Parathyroid adenoma (tissue), 2 donors: Measurements from ENCODE around the gene CD53.
"Not testable (repeated sequence)": the region's sequence is repeated elsewhere in the genome, so short reads cannot be mapped to it uniquely, and the experiment has no call there.

Experiments used
- H2AFZ ChIP-seq: fragments of 300-600 bp; sonication (generic); one replicate; pipeline ENCODE4 v1.7.0; 2017; ENCODE audit warnings: antibody characterized with exemption, mild to moderate bottlenecking
- H3K27ac ChIP-seq: fragments of 300-600 bp; sonication (generic); one replicate; pipeline ENCODE4 v1.7.0; 2017
- H3K27me3 ChIP-seq: fragments of 300-600 bp; sonication (generic); one replicate; pipeline ENCODE4 v1.7.0; 2017; ENCODE audit warnings: low read length; ENCODE audit not compliant: control insufficient read depth, insufficient read depth
- H3K36me3 ChIP-seq: fragments of 300-600 bp; sonication (generic); one replicate; pipeline ENCODE4 v1.7.0; 2017; ENCODE audit warnings: low read length; ENCODE audit not compliant: control insufficient read depth, insufficient read depth
- H3K4me1 ChIP-seq: fragments of 300-600 bp; sonication (generic); one replicate; pipeline ENCODE4 v1.7.0; 2017; ENCODE audit warnings: control low read depth
- H3K4me2 ChIP-seq: fragments of 300-600 bp; sonication (generic); one replicate; pipeline ENCODE4 v1.7.0; 2017; ENCODE audit warnings: low read length
- H3K4me3 ChIP-seq: fragments of 300-600 bp; sonication (generic); one replicate; pipeline ENCODE4 v1.7.0; 2017; ENCODE audit warnings: low read depth, low read length
- H3K79me2 ChIP-seq: fragments of 300-600 bp; sonication (generic); one replicate; pipeline ENCODE4 v1.7.0; 2017; ENCODE audit warnings: control low read depth
- H3K9ac ChIP-seq: fragments of 300-600 bp; sonication (generic); one replicate; pipeline ENCODE4 v1.7.0; 2017; ENCODE audit warnings: mild to moderate bottlenecking
- H3K9me3 ChIP-seq: fragments of 300-600 bp; sonication (generic); one replicate; pipeline ENCODE4 v1.7.0; 2017; ENCODE audit warnings: low read length; ENCODE audit not compliant: control insufficient read depth
- CTCF ChIP-seq: fragments of 300-600 bp; sonication (generic); IDR thresholded peaks from one replicate; pipeline ENCODE4 v1.7.0; 2017; ENCODE audit warnings: antibody characterized with exemption, mild to moderate bottlenecking
- donor health status: primary hyperparathyroidism.

Gene CD53

GRCh38 chr1:110918016-110918415 lies 45.1 kb downstream of the CD53 start:
- Histone ChIP-seq H2AFZ (no peak overlapping the region), H3K27me3 (no peaks in the 10 kb centered on the region), H3K4me3 (no peak overlapping the region), H3K36me3 (no peaks in the 10 kb centered on the region), H3K27ac (no peak overlapping the region), H3K9ac (no peak overlapping the region), H3K4me2 (no peak overlapping the region), H3K79me2 (no peaks in the 10 kb centered on the region), H3K9me3 (no peaks in the 10 kb centered on the region), H3K4me1 (no peaks in the 10 kb centered on the region)
- TF ChIP-seq CTCF, result no peak

DNA sequence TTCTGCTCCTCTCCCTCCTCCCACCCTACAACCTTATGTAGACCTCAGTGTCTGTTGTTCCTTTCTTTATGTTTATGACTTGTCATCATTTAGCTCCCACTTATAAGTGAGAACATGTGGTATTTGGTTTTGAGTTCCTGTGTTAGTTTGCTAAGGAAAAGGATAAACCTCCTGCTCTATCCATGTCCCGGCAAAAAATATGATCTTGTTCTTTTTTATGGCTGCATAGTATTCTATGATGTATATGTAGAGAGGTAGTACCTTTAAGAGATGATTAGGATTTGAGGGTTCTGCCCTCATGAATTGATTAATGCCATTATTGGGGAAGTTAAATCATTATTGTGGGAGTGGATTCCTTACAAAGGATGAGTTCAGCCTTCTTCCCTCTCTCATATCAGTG lies 49.0 kb downstream of the CD53 start:
- Histone ChIP-seq H3K9ac (no peak overlapping the region), H3K79me2 (no peaks in the 10 kb centered on the region), H3K27me3 (no peaks in the 10 kb centered on the region), H3K36me3 (no peaks in the 10 kb centered on the region), H3K27ac (no peak overlapping the region), H3K9me3 (no peaks in the 10 kb centered on the region), H3K4me1 (no peaks in the 10 kb centered on the region), H2AFZ (no peak overlapping the region), H3K4me2 (no peak overlapping the region), H3K4me3 (no peak overlapping the region)
- no peak for TF ChIP-seq CTCF

GRCh38 chr1:110927484-110928075 lies 54.6 kb downstream of the CD53 start:
- Histone ChIP-seq H3K27me3 (no peaks in the 10 kb centered on the region), H3K9me3 (no peaks in the 10 kb centered on the region), H3K4me3 (no peak overlapping the region), H3K36me3 (no peaks in the 10 kb centered on the region), H3K9ac (no peak overlapping the region), H3K4me1 (no peaks in the 10 kb centered on the region), H3K79me2 (no peaks in the 10 kb centered on the region), H3K4me2 (no peak overlapping the region), H3K27ac (no peak overlapping the region), H2AFZ (no peak overlapping the region)
- TF ChIP-seq CTCF, result no peak

GRCh38 chr1:110928191-110928590 lies 55.2 kb downstream of the CD53 start:
- no peak overlapping the region for H2AFZ ChIP-seq
- no peaks in the 10 kb centered on the region for H3K27me3 ChIP-seq
- H3K36me3 ChIP-seq, result no peaks in the 10 kb centered on the region
- H3K4me3 ChIP-seq, result no peak overlapping the region
- H3K27ac ChIP-seq, result no peak overlapping the region
- no peaks in the 10 kb centered on the region for H3K4me1 ChIP-seq
- no peak overlapping the region for H3K4me2 ChIP-seq
- H3K79me2 ChIP-seq, result no peaks in the 10 kb centered on the region
- no peak for TF ChIP-seq CTCF
- no peak overlapping the region for H3K9ac ChIP-seq
- no peaks in the 10 kb centered on the region for H3K9me3 ChIP-seq

DNA sequence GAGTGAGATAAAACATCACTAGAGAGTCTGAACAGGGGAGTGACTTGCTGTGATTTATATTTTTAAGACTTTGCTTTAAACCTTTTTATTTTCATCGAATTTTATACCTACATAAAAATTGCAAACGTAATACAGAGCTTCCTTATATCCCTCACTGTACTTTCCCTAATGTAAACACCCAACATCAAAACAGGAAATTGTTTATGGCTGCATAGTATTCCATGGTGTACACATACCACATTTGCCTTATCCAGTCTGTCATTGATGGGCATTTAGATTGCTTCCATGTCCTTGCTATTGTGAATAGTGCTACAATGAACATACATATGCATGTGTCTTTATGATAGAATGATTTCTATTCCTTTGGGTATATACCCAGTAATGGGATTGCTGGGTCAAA lies 56.0 kb downstream of the CD53 start:
- TF ChIP-seq CTCF, result no peak
- Histone ChIP-seq H3K9me3 (no peaks in the 10 kb centered on the region), H3K27me3 (no peaks in the 10 kb centered on the region), H3K4me1 (no peaks in the 10 kb centered on the region), H3K4me3 (no peak overlapping the region), H3K36me3 (no peaks in the 10 kb centered on the region), H3K4me2 (no peak overlapping the region), H2AFZ (no peak overlapping the region), H3K27ac (no peak overlapping the region), H3K9ac (no peak overlapping the region), H3K79me2 (no peaks in the 10 kb centered on the region)

DNA sequence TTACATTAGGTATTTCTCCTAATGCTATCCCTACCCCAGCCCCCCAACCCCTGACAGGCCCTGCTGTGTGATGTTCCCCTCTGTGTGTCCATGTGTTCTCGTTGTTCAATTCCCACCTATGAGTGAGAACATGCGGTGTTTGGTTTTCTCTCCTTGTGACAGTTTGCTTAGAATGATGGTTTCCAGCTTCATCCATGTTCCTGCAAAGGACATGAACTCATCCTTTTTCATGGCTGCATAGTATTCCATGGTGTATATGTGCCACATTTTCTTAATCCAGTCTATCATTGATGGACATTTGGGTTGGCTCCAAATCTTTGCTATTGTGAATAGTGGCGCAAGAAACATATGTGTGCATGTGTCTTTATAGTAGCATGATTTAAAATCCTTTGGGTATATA lies 58.1 kb downstream of the CD53 start:
- H3K4me1 ChIP-seq, H3K27me3 ChIP-seq, H3K27ac ChIP-seq, H3K9me3 ChIP-seq, H3K4me2 ChIP-seq, H2AFZ ChIP-seq, H3K4me3 ChIP-seq, H3K79me2 ChIP-seq, H3K36me3 ChIP-seq, H3K9ac ChIP-seq: not testable (repeated sequence)
